RWPE1 (cell line): Measurements from ENCODE around the gene ALDH1A1.
"Not testable (repeated sequence)": the region's sequence is repeated elsewhere in the genome, so short reads cannot be mapped to it uniquely, and the experiment has no call there.

Experiments
- CTCF ChIA-PET: fragments of 350-600 bp; sonication (Branson Sonifier 250); formaldehyde crosslinking; extraction: SDS; loops from one replicate; lab custom pipeline; 2021; lab: Yijun Ruan, JAX
- POLR2A ChIA-PET: fragments of 400-600 bp; formaldehyde crosslinking; extraction: SDS; loops from one replicate; lab custom pipeline; 2020; ENCODE audit warnings: antibody characterized with exemption; ENCODE audit not compliant: low non-redundant PET; lab: Yijun Ruan, JAX
- DNase-seq: peaks from one replicate; pipeline ENCODE4 v3.0.0; 2012; ENCODE audit warnings: low spot score
- H3K27ac ChIP-seq: fragments of 450-650 bp; 2 replicates; pipeline ENCODE4 v1.5.1; 2017
- TF ChIP-seq, protein P1 (sequence below): fragments of 450-650 bp; conservative IDR thresholded peaks from 2 replicates; pipeline ENCODE4 v1.5.1; 2017; ENCODE audit warnings: low read depth, mild to moderate bottlenecking

ALDH1A1 gene

DNA sequence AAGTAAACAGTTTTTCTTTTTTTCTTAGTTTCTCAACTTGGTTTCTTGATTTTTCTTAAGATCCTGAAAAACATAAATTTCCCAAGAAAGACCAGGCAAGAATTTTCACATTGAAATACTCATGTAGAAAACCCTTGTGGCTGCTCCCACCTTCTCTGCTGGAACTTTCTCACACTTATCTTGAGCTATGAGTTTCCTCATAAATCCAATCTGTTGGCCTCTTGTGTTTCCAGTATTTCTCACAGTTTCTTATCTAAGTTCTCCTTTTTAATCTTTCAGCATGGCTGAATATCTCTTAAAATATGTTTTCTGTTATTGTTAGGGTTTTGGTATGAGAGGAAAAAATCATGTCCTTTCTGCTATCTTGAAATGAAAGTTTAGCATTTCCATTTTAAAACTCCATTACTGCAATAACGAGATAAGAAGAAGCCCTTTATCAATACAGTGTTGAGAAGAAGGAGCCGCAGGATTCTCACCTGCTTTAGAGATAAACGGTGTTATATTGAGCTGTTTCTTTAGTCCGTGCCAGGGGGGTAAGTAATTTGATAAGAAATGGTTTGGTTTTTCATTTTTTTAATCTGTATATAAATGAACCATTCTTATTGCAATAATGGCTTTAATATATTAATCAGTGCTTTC lies 89.3 kb downstream of the ALDH1A1 start:
- ChIA-PET CTCF (interaction anchor here (0.7 kb wide), 1 partner anchor 973 kb away, joined by 4 read pairs; no protein-coding TSS in a partner anchor), POLR2A (no interaction called here)
- DNase-seq, result no peak
- TF ChIP-seq, protein P1, sequence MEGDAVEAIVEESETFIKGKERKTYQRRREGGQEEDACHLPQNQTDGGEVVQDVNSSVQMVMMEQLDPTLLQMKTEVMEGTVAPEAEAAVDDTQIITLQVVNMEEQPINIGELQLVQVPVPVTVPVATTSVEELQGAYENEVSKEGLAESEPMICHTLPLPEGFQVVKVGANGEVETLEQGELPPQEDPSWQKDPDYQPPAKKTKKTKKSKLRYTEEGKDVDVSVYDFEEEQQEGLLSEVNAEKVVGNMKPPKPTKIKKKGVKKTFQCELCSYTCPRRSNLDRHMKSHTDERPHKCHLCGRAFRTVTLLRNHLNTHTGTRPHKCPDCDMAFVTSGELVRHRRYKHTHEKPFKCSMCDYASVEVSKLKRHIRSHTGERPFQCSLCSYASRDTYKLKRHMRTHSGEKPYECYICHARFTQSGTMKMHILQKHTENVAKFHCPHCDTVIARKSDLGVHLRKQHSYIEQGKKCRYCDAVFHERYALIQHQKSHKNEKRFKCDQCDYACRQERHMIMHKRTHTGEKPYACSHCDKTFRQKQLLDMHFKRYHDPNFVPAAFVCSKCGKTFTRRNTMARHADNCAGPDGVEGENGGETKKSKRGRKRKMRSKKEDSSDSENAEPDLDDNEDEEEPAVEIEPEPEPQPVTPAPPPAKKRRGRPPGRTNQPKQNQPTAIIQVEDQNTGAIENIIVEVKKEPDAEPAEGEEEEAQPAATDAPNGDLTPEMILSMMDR, result no peak
- H3K27ac ChIP-seq, result no peak overlapping the region

DNA sequence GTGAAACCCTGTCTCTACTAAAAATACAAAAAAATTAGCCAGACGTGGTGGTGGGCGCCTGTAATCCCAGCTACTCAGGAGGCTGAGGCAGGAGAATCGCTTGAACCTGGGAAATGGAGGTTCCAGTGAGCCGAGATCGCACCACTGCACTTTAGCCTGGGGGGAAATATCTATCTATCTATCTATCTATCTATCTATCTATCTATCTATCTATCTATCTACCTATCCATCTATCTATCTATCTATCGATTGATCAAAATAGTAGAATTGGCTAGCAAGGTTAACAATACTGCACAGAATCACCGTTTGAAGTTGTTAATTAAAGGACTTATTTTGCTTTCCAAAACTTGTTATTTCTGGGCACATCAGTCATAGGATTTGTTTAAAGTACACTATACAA lies 90.1 kb downstream of the ALDH1A1 start:
- DNase-seq, H3K27ac ChIP-seq, POLR2A ChIA-PET: not testable (repeated sequence)
- CTCF ChIA-PET, result interaction anchor here (1.4 kb wide), 1 partner anchor 9 kb away, joined by 5 read pairs; no protein-coding TSS in a partner anchor

DNA sequence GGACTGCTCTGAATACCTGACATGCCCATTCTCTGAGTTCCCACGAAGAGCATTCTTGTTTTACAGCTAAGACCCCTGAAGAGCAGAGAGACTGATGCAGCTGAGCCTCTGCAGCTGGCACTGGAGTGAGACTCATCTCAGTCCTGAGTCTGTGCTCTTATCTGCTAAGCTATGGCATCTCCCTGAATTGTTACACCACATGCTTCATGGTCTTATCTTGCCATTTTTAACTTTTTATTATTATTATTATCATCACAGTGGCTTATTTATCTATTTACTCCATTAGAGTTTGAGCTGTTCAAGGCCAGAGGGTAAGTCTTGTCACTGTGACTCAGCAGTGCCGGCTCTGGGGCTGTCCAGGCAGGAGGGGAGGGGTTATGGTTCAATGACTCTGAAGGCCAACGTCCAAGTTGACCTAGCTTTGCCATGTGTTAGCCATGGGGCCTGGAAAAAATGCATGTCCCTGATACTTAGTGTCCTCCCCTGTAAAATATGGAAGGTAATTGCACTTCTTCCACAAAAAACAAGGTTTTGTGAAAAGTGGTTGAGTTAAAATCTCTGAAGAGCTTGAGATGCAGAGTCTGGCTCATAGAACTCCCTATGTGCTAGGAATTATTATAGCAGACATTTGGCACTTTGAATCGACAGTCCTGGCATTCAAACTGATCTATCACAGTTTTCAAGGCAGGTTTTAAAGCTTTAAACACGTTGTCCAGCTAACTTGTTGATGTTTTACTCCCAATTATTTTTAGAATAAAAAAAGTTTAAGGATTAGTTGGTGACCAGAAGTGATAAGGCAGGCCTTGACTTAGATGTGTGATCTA lies 94.6 kb downstream of the ALDH1A1 start:
- ChIA-PET CTCF (interaction anchor here (0.7 to 3.1 kb wide), 7 partner anchors 11 to 618 kb away, joined by 3 to 27 read pairs (median 4); no protein-coding TSS in a partner anchor), POLR2A (no interaction called here)
- TF ChIP-seq, protein P1, result no peak
- no peak overlapping the region for H3K27ac ChIP-seq
- DNase-seq, result no peak

DNA sequence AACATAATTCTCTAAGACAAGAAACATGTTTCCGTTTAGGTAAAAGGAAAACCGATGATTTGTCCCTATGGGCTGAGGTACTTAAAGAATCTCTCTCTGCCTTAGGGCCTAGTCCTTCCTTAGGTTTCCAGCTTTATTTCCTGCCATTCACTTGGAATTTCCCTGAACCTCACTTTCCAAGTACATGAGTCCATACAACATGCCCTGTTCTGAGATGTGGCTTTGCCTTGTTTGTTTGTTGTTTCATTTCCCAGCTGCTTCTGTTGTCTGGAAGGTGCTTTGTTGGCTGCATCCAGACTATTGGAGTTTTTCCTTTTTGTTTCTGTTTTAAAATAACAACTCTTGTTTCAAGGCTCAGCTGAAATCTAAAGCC lies 95.2 kb downstream of the ALDH1A1 start:
- no peak overlapping the region for H3K27ac ChIP-seq
- CTCF ChIA-PET, result interaction anchor here (0.7 to 3.1 kb wide), 13 partner anchors 10 to 618 kb away, joined by 3 to 27 read pairs (median 4); no protein-coding TSS in a partner anchor
- POLR2A ChIA-PET, result no interaction called here
- TF ChIP-seq, protein P1, result no peak
- no peak for DNase-seq

GRCh38 chr9:72856972-72857623 lies 95.8 kb downstream of the ALDH1A1 start:
- TF ChIP-seq, protein P1, result peak; percentile 67
- ChIA-PET CTCF (interaction anchor here (0.5 to 3.1 kb wide), 19 partner anchors 10 to 646 kb away, joined by 3 to 27 read pairs (median 3); no protein-coding TSS in a partner anchor), POLR2A (no interaction called here)
- H3K27ac ChIP-seq, result no peak overlapping the region
- DNase-seq, result peak; percentile 44

DNA sequence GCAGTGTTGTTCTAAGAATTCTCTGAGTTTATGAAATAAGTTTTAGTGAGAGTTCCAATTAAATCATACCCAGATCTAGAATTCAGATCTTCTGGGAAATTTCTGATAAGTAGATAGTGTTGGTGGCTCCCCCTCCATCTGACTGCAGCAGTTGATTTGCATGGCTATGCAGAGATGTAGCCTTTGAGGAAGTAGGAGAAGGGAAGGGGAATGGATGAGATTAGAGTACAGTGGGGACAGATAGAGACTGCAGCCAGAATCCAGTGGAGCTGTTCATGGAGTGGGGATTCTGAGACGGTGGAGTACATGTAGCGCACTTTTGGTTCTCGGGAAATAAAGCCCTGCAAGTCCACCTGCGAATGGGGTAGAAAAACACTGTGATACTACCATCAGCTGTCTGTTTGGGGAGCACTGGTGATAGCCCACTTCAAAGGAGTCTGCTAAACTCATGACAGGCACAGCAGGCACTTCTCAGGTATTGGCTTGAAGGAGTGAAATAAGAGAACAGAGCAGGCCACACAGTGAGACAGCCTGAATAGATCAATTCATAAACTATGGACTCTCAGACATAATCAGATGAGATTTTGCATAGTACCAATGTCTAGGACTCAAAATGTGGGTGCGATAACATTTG lies 96.8 kb downstream of the ALDH1A1 start:
- DNase-seq, result no peak
- ChIA-PET POLR2A (no interaction called here), CTCF (interaction anchor here (0.6 to 3.1 kb wide), 9 partner anchors 65 to 697 kb away, joined by 3 to 27 read pairs (median 4); no protein-coding TSS in a partner anchor)
- H3K27ac ChIP-seq, result no peak overlapping the region
- TF ChIP-seq, protein P1, result no peak
